Measurements from ENCODE around the gene SYN1. TPM values are rescaled to one million over a fixed set of nuclear protein-coding genes. Genes with fewer than 3 reads are reported as not detected.

Gene SYN1
- total and polyA plus RNA-seq, 3 experiments from 2014 or later: 0.35 to 0.94 (median 0.60) TPM

- no peaks in the 10 kb centered on the region for H3K27me3 ChIP-seq (ENCODE audit: insufficient read depth, low read length, poor library complexity, severe bottlenecking)
- ChIA-PET POLR2A (interaction anchor here (0.6 kb wide), 1 partner anchor 19 kb away, joined by 6 read pairs; no protein-coding TSS in a partner anchor), CTCF (no interaction called here)
- peaks cover 37% of the 10 kb centered on the region for H3K36me3 ChIP-seq (ENCODE audit: insufficient read depth, low read length)
- H3K4me3 ChIP-seq (ENCODE audit: low read length): no peak overlapping the region
- no peaks in the 10 kb centered on the region for H3K9me3 Mint-ChIP-seq
- H3K4me1 ChIP-seq (ENCODE audit: insufficient read depth, low read length): peaks cover 33% of the 10 kb centered on the region
- peaks cover 0 to 3% of the 10 kb centered on the region in 2 donors for H3K27me3 Mint-ChIP-seq
- H3K27ac Mint-ChIP-seq: peak overlapping the region in 4 of 8 donors; percentile 7 to 83 (median 54)
- DNase-seq: no peak
- peaks cover 0 to 63% (median 2%) of the 10 kb centered on the region in 3 donors for H3K36me3 Mint-ChIP-seq
- H3K4me1 Mint-ChIP-seq: peaks cover 30 to 55% (median 36%) of the 10 kb centered on the region in 3 donors
- no peak overlapping the region for H3K27ac ChIP-seq (ENCODE audit: low read depth, low read length)
- H3K4me3 Mint-ChIP-seq: peak overlapping the region in 5 of 7 donors; percentile 0 to 88 (median 32)
- H3K9me3 ChIP-seq (ENCODE audit: low read length): no peaks in the 10 kb centered on the region
These were observed 55.8 kb downstream of the SYN1 start for GRCh38 chrX:47563801-47564315.

GRCh38 chrX:47562615-47563243 is 56.9 kb downstream of the SYN1 start:
- no peaks in the 10 kb centered on the region for H3K9me3 ChIP-seq (ENCODE audit: low read length)
- H3K4me1 Mint-ChIP-seq: peaks cover 30 to 54% (median 36%) of the 10 kb centered on the region in 3 donors
- DNase-seq: no peak
- no peaks in the 10 kb centered on the region for H3K27me3 ChIP-seq (ENCODE audit: insufficient read depth, low read length, poor library complexity, severe bottlenecking)
- ChIA-PET CTCF (no interaction called here), POLR2A (no interaction called here)
- peaks cover 0 to 3% of the 10 kb centered on the region in 2 donors for H3K27me3 Mint-ChIP-seq
- no peaks in the 10 kb centered on the region for H3K9me3 Mint-ChIP-seq
- H3K27ac Mint-ChIP-seq: peak overlapping the region in 4 of 8 donors; percentile 65 to 83 (median 72)
- H3K36me3 Mint-ChIP-seq: peaks cover 0 to 53% (median 2%) of the 10 kb centered on the region in 3 donors
- no peak overlapping the region for H3K4me3 ChIP-seq (ENCODE audit: low read length)
- peaks cover 33% of the 10 kb centered on the region for H3K4me1 ChIP-seq (ENCODE audit: insufficient read depth, low read length)
- H3K36me3 ChIP-seq (ENCODE audit: insufficient read depth, low read length): peaks cover 25% of the 10 kb centered on the region
- no peak overlapping the region for H3K27ac ChIP-seq (ENCODE audit: low read depth, low read length)
- H3K4me3 Mint-ChIP-seq: peak overlapping the region; percentile 66 to 96 (median 86)

- no peaks in the 10 kb centered on the region for H3K9me3 ChIP-seq (ENCODE audit: low read length)
- Mint-ChIP-seq H3K4me3 (peak overlapping the region; percentile 89 to 96 (median 94)), H3K9me3 (no peaks in the 10 kb centered on the region), H3K36me3 (peaks cover 0 to 42% (median 2%) of the 10 kb centered on the region in 3 donors), H3K27ac (peak overlapping the region; percentile 91 to 100 (median 99)), H3K4me1 (peaks cover 28 to 51% (median 39%) of the 10 kb centered on the region in 3 donors), H3K27me3 (peaks cover 0 to 3% of the 10 kb centered on the region in 2 donors)
- peak overlapping the region; percentile 90 for H3K4me3 ChIP-seq (ENCODE audit: low read length)
- CTCF ChIA-PET: no interaction called here
- peak overlapping the region; percentile 94 for H3K27ac ChIP-seq (ENCODE audit: low read depth, low read length)
- POLR2A ChIA-PET: no interaction called here
- H3K27me3 ChIP-seq (ENCODE audit: insufficient read depth, low read length, poor library complexity, severe bottlenecking): no peaks in the 10 kb centered on the region
- peaks cover 33% of the 10 kb centered on the region for H3K4me1 ChIP-seq (ENCODE audit: insufficient read depth, low read length)
- DNase-seq: no peak
- peaks cover 15% of the 10 kb centered on the region for H3K36me3 ChIP-seq (ENCODE audit: insufficient read depth, low read length)
These were observed 58.0 kb downstream of the SYN1 start for GRCh38 chrX:47561659-47562151.

GRCh38 chrX:47560934-47561658 is 58.6 kb downstream of the SYN1 start, which contains the start of gene ARAF:
TSS of gene ARAF (plus strand) at chrX:47561205. CDS start at chrX:47562968, 1,763 bp downstream.
- peaks cover 33 to 55% (median 45%) of the 10 kb centered on the region in 3 donors for H3K4me1 Mint-ChIP-seq
- Histone ChIP-seq H3K4me3 (ENCODE audit: low read length) (peak within 1 kb of the TSS; percentile 90), H3K9me3 (ENCODE audit: low read length) (no peaks in the 10 kb centered on the region), H3K36me3 (ENCODE audit: insufficient read depth, low read length) (peaks cover 12% of the 10 kb centered on the region), H3K4me1 (ENCODE audit: insufficient read depth, low read length) (peaks cover 33% of the 10 kb centered on the region), H3K27me3 (ENCODE audit: insufficient read depth, low read length, poor library complexity, severe bottlenecking) (no peaks in the 10 kb centered on the region), H3K27ac (ENCODE audit: low read depth, low read length) (peak within 1 kb of the TSS; percentile 94)
- ChIA-PET CTCF (no interaction called here), POLR2A (interaction anchor here (1.1 kb wide), 1 partner anchor 89 kb away, joined by 3 read pairs; the partner anchor contains the start of gene ELK1)
- peak within 1 kb of the TSS; percentile 89 to 96 (median 94) for H3K4me3 Mint-ChIP-seq
- H3K36me3 Mint-ChIP-seq: peaks cover 0 to 37% (median under 1%) of the 10 kb centered on the region in 3 donors
- H3K27ac Mint-ChIP-seq: peak within 1 kb of the TSS; percentile 91 to 100 (median 99)
- DNase-seq: peak; percentile 89 to 99 (median 96)
- peaks cover 0 to 2% of the 10 kb centered on the region in 2 donors for H3K27me3 Mint-ChIP-seq
- no peaks in the 10 kb centered on the region for H3K9me3 Mint-ChIP-seq

- DNase-seq: no peak
- Histone ChIP-seq H3K9me3 (ENCODE audit: low read length) (no peaks in the 10 kb centered on the region), H3K4me1 (ENCODE audit: insufficient read depth, low read length) (peaks cover 37% of the 10 kb centered on the region), H3K4me3 (ENCODE audit: low read length) (peak overlapping the region; percentile 90), H3K27ac (ENCODE audit: low read depth, low read length) (peak overlapping the region; percentile 94), H3K27me3 (ENCODE audit: insufficient read depth, low read length, poor library complexity, severe bottlenecking) (no peaks in the 10 kb centered on the region), H3K36me3 (ENCODE audit: insufficient read depth, low read length) (peaks cover 12% of the 10 kb centered on the region)
- ChIA-PET CTCF (interaction anchor here (1.0 kb wide), 1 partner anchor 276 kb away, joined by 3 read pairs; no protein-coding TSS in a partner anchor), POLR2A (interaction anchor here (1.1 kb wide), 1 partner anchor 90 kb away, joined by 3 read pairs; the partner anchor contains the start of gene ELK1)
- Mint-ChIP-seq H3K4me1 (peaks cover 35 to 59% (median 49%) of the 10 kb centered on the region in 3 donors), H3K9me3 (no peaks in the 10 kb centered on the region), H3K27me3 (peaks cover 0 to 2% of the 10 kb centered on the region in 2 donors), H3K27ac (peak overlapping the region; percentile 85 to 100 (median 99)), H3K4me3 (peak overlapping the region; percentile 89 to 96 (median 94)), H3K36me3 (peaks cover 0 to 37% (median 0%) of the 10 kb centered on the region in 3 donors)
These were observed 59.3 kb downstream of the SYN1 start for GRCh38 chrX:47560179-47560933.

- H3K4me3 Mint-ChIP-seq: peak overlapping the region in 2 of 7 donors; percentile 61 to 77
- ChIA-PET CTCF (no interaction called here), POLR2A (no interaction called here)
- peaks cover 0 to 4% of the 10 kb centered on the region in 2 donors for H3K27me3 Mint-ChIP-seq
- no peak for DNase-seq
- H3K4me1 Mint-ChIP-seq: peaks cover 26 to 44% (median 37%) of the 10 kb centered on the region in 3 donors
- peaks cover 0 to 20% (median 0%) of the 10 kb centered on the region in 3 donors for H3K36me3 Mint-ChIP-seq
- Histone ChIP-seq H3K27ac (ENCODE audit: low read depth, low read length) (no peak overlapping the region), H3K4me1 (ENCODE audit: insufficient read depth, low read length) (peaks cover 25% of the 10 kb centered on the region), H3K36me3 (ENCODE audit: insufficient read depth, low read length) (no peaks in the 10 kb centered on the region), H3K4me3 (ENCODE audit: low read length) (no peak overlapping the region), H3K9me3 (ENCODE audit: low read length) (no peaks in the 10 kb centered on the region), H3K27me3 (ENCODE audit: insufficient read depth, low read length, poor library complexity, severe bottlenecking) (no peaks in the 10 kb centered on the region)
- no peaks in the 10 kb centered on the region for H3K9me3 Mint-ChIP-seq
- H3K27ac Mint-ChIP-seq: peak overlapping the region in 1 of 8 donors; percentile 47
These were observed 61.2 kb downstream of the SYN1 start for GRCh38 chrX:47558436-47558835.

- Histone ChIP-seq H3K36me3 (ENCODE audit: insufficient read depth, low read length) (no peaks in the 10 kb centered on the region), H3K4me1 (ENCODE audit: insufficient read depth, low read length) (peaks cover 8% of the 10 kb centered on the region), H3K4me3 (ENCODE audit: low read length) (peak overlapping the region; percentile 58), H3K27ac (ENCODE audit: low read depth, low read length) (peak overlapping the region; percentile 24), H3K27me3 (ENCODE audit: insufficient read depth, low read length, poor library complexity, severe bottlenecking) (no peaks in the 10 kb centered on the region), H3K9me3 (ENCODE audit: low read length) (no peaks in the 10 kb centered on the region)
- DNase-seq: peak; percentile 66 to 90 (median 78)
- Mint-ChIP-seq H3K27me3 (peaks cover 0 to 3% of the 10 kb centered on the region in 2 donors), H3K4me1 (peaks cover 19 to 28% (median 25%) of the 10 kb centered on the region in 3 donors), H3K4me3 (peak overlapping the region; percentile 87 to 96 (median 91)), H3K27ac (peak overlapping the region; percentile 83 to 98 (median 94)), H3K9me3 (no peaks in the 10 kb centered on the region), H3K36me3 (peaks cover 0 to 9% (median 0%) of the 10 kb centered on the region in 3 donors)
- POLR2A ChIA-PET: interaction anchor here (0.6 to 1.2 kb wide), 4 partner anchors 40 to 465 kb away, joined by 3 to 4 read pairs (median 4); no protein-coding TSS in a partner anchor
- CTCF ChIA-PET: interaction anchor here (1.0 to 1.2 kb wide), 2 partner anchors 12 to 33 kb away, joined by 3 to 4 read pairs; no protein-coding TSS in a partner anchor
These were observed 63.5 kb downstream of the SYN1 start for GRCh38 chrX:47556045-47556623.

Measured in CD8-positive, alpha-beta memory T cell (primary cell).